Endodermal cell (in vitro differentiated cells): ENCODE data around the gene S100A1. TPM values are rescaled to one million over a fixed set of nuclear protein-coding genes. Genes with fewer than 3 reads are reported as not detected.
A peak's percentile ranks its signal among the peaks of the same experiment; 100 is the strongest.

Source experiments
- DNase-seq: peaks from one replicate; pipeline ENCODE4 v3.0.0-alpha.2; 2017
- H3K27ac ChIP-seq: 2 replicates; pipeline ENCODE4 v1.5.1; 2013; ENCODE audit warnings: mild to moderate bottlenecking, low read depth, low read length, moderate library complexity
- H3K27me3 ChIP-seq: 2 replicates; pipeline ENCODE4 v1.6.1; 2013; ENCODE audit warnings: mild to moderate bottlenecking, low read length, moderate library complexity; ENCODE audit not compliant: insufficient read depth, control insufficient read depth, poor library complexity, severe bottlenecking
- H3K36me3 ChIP-seq: 2 replicates; pipeline ENCODE4 v1.7.0; 2013; ENCODE audit warnings: mild to moderate bottlenecking, low read length, moderate library complexity; ENCODE audit not compliant: control insufficient read depth, insufficient read depth
- H3K4me1 ChIP-seq: one replicate; pipeline ENCODE4 v1.7.0; 2013; ENCODE audit warnings: low read length; ENCODE audit not compliant: control insufficient read depth, insufficient read depth
- H3K4me3 ChIP-seq: 2 replicates; pipeline ENCODE4 v1.5.1; 2013; ENCODE audit warnings: mild to moderate bottlenecking, low read length, moderate library complexity
- H3K9ac ChIP-seq: 2 replicates; pipeline ENCODE4 v1.6.1; 2013; ENCODE audit warnings: mild to moderate bottlenecking, low read length, moderate library complexity; ENCODE audit not compliant: poor library complexity, severe bottlenecking; ENCODE audit errors: extremely low read depth
- H3K9me3 ChIP-seq: 2 replicates; pipeline ENCODE4 v1.6.1; 2013; ENCODE audit warnings: mild to moderate bottlenecking, low read length, moderate library complexity; ENCODE audit not compliant: control insufficient read depth
- H3K27ac Mint-ChIP-seq: 2 replicates; pipeline ENCODE4 v1.8.0; 2020; ENCODE audit warnings: mixed read lengths
- H3K27me3 Mint-ChIP-seq: 2 replicates; pipeline ENCODE4 v1.8.0; 2021; ENCODE audit warnings: mild to moderate bottlenecking, mixed read lengths; ENCODE audit not compliant: insufficient read depth
- H3K36me3 Mint-ChIP-seq: 2 replicates; pipeline ENCODE4 v1.8.0; 2020; ENCODE audit warnings: low read depth, mixed read lengths
- H3K4me1 Mint-ChIP-seq: 2 replicates; pipeline ENCODE4 v1.8.0; 2020; ENCODE audit warnings: mixed read lengths
- H3K4me3 Mint-ChIP-seq: 2 replicates; pipeline ENCODE4 v1.8.0; 2020; ENCODE audit warnings: mild to moderate bottlenecking, moderate library complexity, mixed read lengths
- H3K9me3 Mint-ChIP-seq: 2 replicates; pipeline ENCODE4 v1.8.0; 2020; ENCODE audit warnings: mild to moderate bottlenecking, mixed read lengths
- CTCF ChIP-seq: fragments of 200-600 bp; sonication (generic); conservative IDR thresholded peaks from 2 replicates; pipeline ENCODE4 v1.5.0; 2021; ENCODE audit warnings: antibody characterized with exemption, mild to moderate bottlenecking
- WGBS, 2 experiments: methylation state at CpG; one replicate each; pipeline versions ENCODE4 v1.1.5 to v1.1.7; 2013; ENCODE audit warnings: missing lambda C conversion rate in 2 of 2, mixed read lengths in 1 of 2; ENCODE audit not compliant: insufficient coverage in 1 of 2, insufficient read length in 1 of 2; 5-methylcytosine and 5-hydroxymethylcytosine counted together
- total RNA-seq, 2 donors: library from RNA; stranded (reverse); fragmentation: NEBNext Ultra II Directional in 1 of 2; extraction: Animal tissue kit (Norgen Biotek cat#: 25700) in 1 of 2; gene quantifications; 2 replicates in 1 of 2; 3 replicates in 1 of 2; pipeline ENCODE4 v1.2.1, GENCODE V29; 2021

The S100A1 gene
- total RNA-seq, 2 donors from 2014 or later: 1.8 to 5.0 TPM

GRCh38 chr1:153619171-153619570, 9.1 kb upstream of the S100A1 start:
- no peak for TF ChIP-seq CTCF
- Histone ChIP-seq H3K27me3 (no peaks in the 10 kb centered on the region), H3K36me3 (peaks cover 56% of the 10 kb centered on the region), H3K4me1 (no peaks in the 10 kb centered on the region), H3K9me3 (no peaks in the 10 kb centered on the region), H3K9ac (no peak overlapping the region), H3K27ac (no peak overlapping the region), H3K4me3 (no peak overlapping the region)
- Mint-ChIP-seq H3K4me1 (peaks cover 24% of the 10 kb centered on the region), H3K4me3 (no peak overlapping the region), H3K27me3 (no peaks in the 10 kb centered on the region), H3K27ac (no peak overlapping the region), H3K36me3 (peaks cover 50% of the 10 kb centered on the region), H3K9me3 (no peaks in the 10 kb centered on the region)
- DNase-seq: no peak
- WGBS, 2 experiments: 97 to 100% methylated on average over 4 to 6 of the region's 6 CpGs

- Histone ChIP-seq H3K9ac (no peak overlapping the region), H3K4me1 (no peaks in the 10 kb centered on the region), H3K9me3 (no peaks in the 10 kb centered on the region), H3K27ac (no peak overlapping the region), H3K36me3 (peaks cover 74% of the 10 kb centered on the region), H3K4me3 (peak overlapping the region; percentile 99), H3K27me3 (no peaks in the 10 kb centered on the region)
- no peaks in the 10 kb centered on the region for H3K9me3 Mint-ChIP-seq
- WGBS, 2 experiments: 81 to 82% methylated on average over 5 to 7 of the region's 7 CpGs
- no peak for TF ChIP-seq CTCF
- H3K27ac Mint-ChIP-seq: no peak overlapping the region
- H3K4me3 Mint-ChIP-seq: no peak overlapping the region
- peaks cover 25% of the 10 kb centered on the region for H3K4me1 Mint-ChIP-seq
- no peaks in the 10 kb centered on the region for H3K27me3 Mint-ChIP-seq
- DNase-seq: no peak
- H3K36me3 Mint-ChIP-seq: peaks cover 65% of the 10 kb centered on the region
Observed at GRCh38 chr1:153623101-153623500, 5.1 kb upstream of the S100A1 start.

- Mint-ChIP-seq H3K27ac (no peak overlapping the region), H3K36me3 (peaks cover 49% of the 10 kb centered on the region), H3K9me3 (no peaks in the 10 kb centered on the region), H3K4me1 (peaks cover 31% of the 10 kb centered on the region), H3K27me3 (no peaks in the 10 kb centered on the region), H3K4me3 (peak overlapping the region; percentile 89)
- Histone ChIP-seq H3K27me3 (no peaks in the 10 kb centered on the region), H3K36me3 (peaks cover 56% of the 10 kb centered on the region), H3K9ac (peak overlapping the region; percentile 47), H3K4me3 (peak overlapping the region; percentile 99), H3K9me3 (no peaks in the 10 kb centered on the region), H3K4me1 (no peaks in the 10 kb centered on the region), H3K27ac (no peak overlapping the region)
- 95 to 100% methylated on average over 10 of the region's 10 CpGs for WGBS, 2 experiments
- no peak for TF ChIP-seq CTCF
- no peak for DNase-seq
Observed at GRCh38 chr1:153624965-153625611, 3.1 kb upstream of the S100A1 start.
